HG02678 (cell line): ENCODE measurements around the gene ATP6V0E2.

ENCODE experiments used
- ATAC-seq: cut with Tn5 transposase; IDR thresholded peaks from one replicate; pipeline ENCODE4 v1.9.1; 2021; ENCODE audit warnings: mild to moderate bottlenecking, moderate library complexity; ENCODE audit not compliant: unreplicated experiment

Gene ATP6V0E2

GRCh38 chr7:149861728-149862045, 12.1 kb upstream of the ATP6V0E2 start:
- no peak for ATAC-seq

GRCh38 chr7:149862156-149862555, 11.6 kb upstream of the ATP6V0E2 start:
- no peak for ATAC-seq

GRCh38 chr7:149863500-149863899, 10.3 kb upstream of the ATP6V0E2 start:
- no peak for ATAC-seq

GRCh38 chr7:149864023-149864422, 9.7 kb upstream of the ATP6V0E2 start:
- ATAC-seq = no peak

GRCh38 chr7:149864751-149865150, 9.0 kb upstream of the ATP6V0E2 start:
- no peak for ATAC-seq

GRCh38 chr7:149865437-149865836, 8.3 kb upstream of the ATP6V0E2 start:
- no peak for ATAC-seq

- no peak for ATAC-seq
These were observed 7.5 kb upstream of the ATP6V0E2 start for GRCh38 chr7:149866139-149866778.

GRCh38 chr7:149866779-149867447, 6.9 kb upstream of the ATP6V0E2 start:
- ATAC-seq = no peak

GRCh38 chr7:149867762-149868622, 5.8 kb upstream of the ATP6V0E2 start:
- ATAC-seq = no peak

- no peak for ATAC-seq
These were observed 5.0 kb upstream of the ATP6V0E2 start for GRCh38 chr7:149868623-149869290.

GRCh38 chr7:149869291-149869650, 4.5 kb upstream of the ATP6V0E2 start:
- ATAC-seq = no peak

GRCh38 chr7:149869867-149870266, 3.9 kb upstream of the ATP6V0E2 start:
- no peak for ATAC-seq

- ATAC-seq = no peak
These were observed 3.5 kb upstream of the ATP6V0E2 start for GRCh38 chr7:149870274-149870673.

- ATAC-seq = no peak
These were observed 2.9 kb upstream of the ATP6V0E2 start for GRCh38 chr7:149870701-149871483.

- no peak for ATAC-seq
These were observed 2.2 kb upstream of the ATP6V0E2 start for GRCh38 chr7:149871576-149871975.

- ATAC-seq = no peak
These were observed 1.2 kb upstream of the ATP6V0E2 start for GRCh38 chr7:149872419-149873073.

- peak; percentile 27 for ATAC-seq
These were observed 338 bp downstream of the ATP6V0E2 start for GRCh38 chr7:149873970-149874643.

- ATAC-seq = no peak
These were observed 867 bp downstream of the ATP6V0E2 start for GRCh38 chr7:149874644-149875028.

- ATAC-seq = no peak
These were observed 1.6 kb downstream of the ATP6V0E2 start for GRCh38 chr7:149875396-149875795.
